Activated CD4-positive, alpha-beta T cell treated with anti-CD3 and anti-CD28 coated beads for 24 hours (primary cell): ENCODE results near the gene ACOX2.

Source experiments
- DNase-seq, 2 donors: peaks; one replicate each; pipeline ENCODE4 v3.0.0-alpha.2; 2020; ENCODE audit warnings: low read depth in 2 of 2

ACOX2 gene

GRCh38 chr3:58536501-58537411 lies at the start of gene ACOX2:
TSS of gene ACOX2 (minus strand) at chr3:58537190. CDS start at chr3:58535106, 2,084 bp downstream.
- no peak for DNase-seq

- DNase-seq: no peak
These were observed 49.0 kb upstream of the ACOX2 start for GRCh38 chr3:58585994-58586393.

GRCh38 chr3:58585005-58585786 lies 48.2 kb upstream of the ACOX2 start:
- DNase-seq: peak; percentile 20 to 55

- DNase-seq: no peak
These were observed 47.7 kb upstream of the ACOX2 start for GRCh38 chr3:58584690-58585004.

GRCh38 chr3:58581328-58582091 lies 44.5 kb upstream of the ACOX2 start:
- no peak for DNase-seq

- no peak for DNase-seq
These were observed 43.9 kb upstream of the ACOX2 start for GRCh38 chr3:58580826-58581327.

- DNase-seq: no peak
These were observed 41.9 kb upstream of the ACOX2 start for GRCh38 chr3:58578873-58579272.

GRCh38 chr3:58577269-58577821 lies 40.4 kb upstream of the ACOX2 start, which contains the start of gene FAM107A:
TSS of gene FAM107A (minus strand) at chr3:58577391. CDS start at chr3:58569860, 7,531 bp downstream.
- no peak for DNase-seq

- DNase-seq: no peak
These were observed 39.7 kb upstream of the ACOX2 start for GRCh38 chr3:58576716-58577115.

- DNase-seq: no peak
These were observed 39.1 kb upstream of the ACOX2 start for GRCh38 chr3:58575971-58576652.

- DNase-seq: no peak
These were observed 37.7 kb upstream of the ACOX2 start for GRCh38 chr3:58574682-58575081.

- no peak for DNase-seq
These were observed 37.1 kb upstream of the ACOX2 start for GRCh38 chr3:58574106-58574505.

- no peak for DNase-seq
These were observed 36.6 kb upstream of the ACOX2 start for GRCh38 chr3:58573640-58574039.

GRCh38 chr3:58572634-58573230 lies 35.7 kb upstream of the ACOX2 start:
- DNase-seq: no peak

GRCh38 chr3:58572013-58572633 lies 35.1 kb upstream of the ACOX2 start:
- no peak for DNase-seq

- no peak for DNase-seq
These were observed 33.9 kb upstream of the ACOX2 start for GRCh38 chr3:58570851-58571250.

- DNase-seq: no peak
These were observed 32.5 kb upstream of the ACOX2 start for GRCh38 chr3:58569287-58570001.

- peak; percentile 62 to 80 for DNase-seq
These were observed 31.7 kb upstream of the ACOX2 start for GRCh38 chr3:58568572-58569286.

GRCh38 chr3:58567251-58567515 lies 30.2 kb upstream of the ACOX2 start:
- no peak for DNase-seq
